HCT116 (cell line): ENCODE data around the gene OARD1.

ENCODE experiments used
- EZH2 ChIP-seq: fragments of 200-600 bp; sonication (generic); IDR thresholded peaks from 2 replicates; pipeline ENCODE4 v1.6.1; 2017; ENCODE audit warnings: antibody characterized with exemption, mixed run types
- EZH2phosphoT487 ChIP-seq: fragments of 200-600 bp; IDR thresholded peaks from 2 replicates; pipeline ENCODE4 v1.6.1; 2018; ENCODE audit warnings: antibody characterized with exemption, borderline replicate concordance
- TF ChIP-seq, protein P1 (sequence below), 3 experiments: fragments of 200-600 bp in 1 of 3; sonication (generic) in 1 of 3; IDR thresholded peaks in 2 of 3; conservative IDR thresholded peaks in 1 of 3; 2 replicates each; pipeline ENCODE4 v1.5.1; 2012 to 2017; ENCODE audit warnings: low read depth in 2 of 3, low read length in 2 of 3, antibody characterized with exemption in 1 of 3, borderline replicate concordance in 1 of 3, control low read depth in 1 of 3, mild to moderate bottlenecking in 1 of 3, mixed read lengths in 1 of 3, mixed run types in 1 of 3, moderate library complexity in 1 of 3; ENCODE audit not compliant: insufficient read depth in 1 of 3

DNA sequence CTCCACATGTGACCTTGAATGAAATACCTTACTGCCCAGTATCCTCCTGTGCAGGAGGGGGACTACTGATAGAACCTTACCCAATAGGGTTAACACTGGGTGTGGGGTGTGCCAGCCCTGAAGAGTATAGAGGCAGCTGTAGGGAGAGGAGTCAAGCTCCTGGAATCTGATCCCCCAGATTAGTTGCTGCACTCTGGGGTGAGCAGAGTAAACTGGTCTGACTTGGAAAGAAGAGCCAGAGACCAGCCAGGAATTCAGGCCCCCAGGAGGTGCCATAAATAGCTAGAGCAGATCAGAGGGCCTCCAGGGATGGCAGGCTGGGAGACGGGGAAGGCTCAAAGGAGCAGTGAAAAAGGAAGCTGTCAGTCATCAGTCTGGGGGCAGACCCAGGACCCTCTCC is 22.6 kb downstream of the OARD1 start:
- no peak for TF ChIP-seq EZH2phosphoT487
- TF ChIP-seq, protein P1, sequence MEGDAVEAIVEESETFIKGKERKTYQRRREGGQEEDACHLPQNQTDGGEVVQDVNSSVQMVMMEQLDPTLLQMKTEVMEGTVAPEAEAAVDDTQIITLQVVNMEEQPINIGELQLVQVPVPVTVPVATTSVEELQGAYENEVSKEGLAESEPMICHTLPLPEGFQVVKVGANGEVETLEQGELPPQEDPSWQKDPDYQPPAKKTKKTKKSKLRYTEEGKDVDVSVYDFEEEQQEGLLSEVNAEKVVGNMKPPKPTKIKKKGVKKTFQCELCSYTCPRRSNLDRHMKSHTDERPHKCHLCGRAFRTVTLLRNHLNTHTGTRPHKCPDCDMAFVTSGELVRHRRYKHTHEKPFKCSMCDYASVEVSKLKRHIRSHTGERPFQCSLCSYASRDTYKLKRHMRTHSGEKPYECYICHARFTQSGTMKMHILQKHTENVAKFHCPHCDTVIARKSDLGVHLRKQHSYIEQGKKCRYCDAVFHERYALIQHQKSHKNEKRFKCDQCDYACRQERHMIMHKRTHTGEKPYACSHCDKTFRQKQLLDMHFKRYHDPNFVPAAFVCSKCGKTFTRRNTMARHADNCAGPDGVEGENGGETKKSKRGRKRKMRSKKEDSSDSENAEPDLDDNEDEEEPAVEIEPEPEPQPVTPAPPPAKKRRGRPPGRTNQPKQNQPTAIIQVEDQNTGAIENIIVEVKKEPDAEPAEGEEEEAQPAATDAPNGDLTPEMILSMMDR (IDR thresholded peaks at IDR 0.05 in 2 of 3, conservative IDR thresholded peaks at IDR 0.05 in 1 of 3; ENCODE audit: borderline replicate concordance in 1 of 3, insufficient read depth in 1 of 3, low read depth in 2 of 3, low read length in 2 of 3): no peak
- TF ChIP-seq EZH2: no peak
